Trophoblast cell (in vitro differentiated cells and primary cell): Measurements from ENCODE around the gene ATG3.

Source experiments
- DNase-seq, 2 donors: peaks; one replicate each; pipeline ENCODE4 v3.0.0-alpha.2; 2016
- H2AFZ ChIP-seq: 2 replicates; pipeline ENCODE4 v1.6.1; 2013; ENCODE audit warnings: low read length, moderate library complexity, mild to moderate bottlenecking; ENCODE audit not compliant: insufficient read depth, poor library complexity
- H2AK5ac ChIP-seq: 2 replicates; pipeline ENCODE4 v1.6.1; 2013; ENCODE audit warnings: mild to moderate bottlenecking, low read length
- H2BK120ac ChIP-seq: 2 replicates; pipeline ENCODE4 v1.6.1; 2013; ENCODE audit warnings: low read length, mild to moderate bottlenecking, moderate library complexity; ENCODE audit not compliant: insufficient read depth, poor library complexity
- H2BK12ac ChIP-seq: 2 replicates; pipeline ENCODE4 v1.6.1; 2013; ENCODE audit warnings: mild to moderate bottlenecking, low read length, moderate library complexity
- H2BK5ac ChIP-seq: 2 replicates; pipeline ENCODE4 v1.6.1; 2013; ENCODE audit warnings: low read length, low read depth, moderate library complexity, mild to moderate bottlenecking; ENCODE audit not compliant: poor library complexity
- H3K14ac ChIP-seq: 2 replicates; pipeline ENCODE4 v1.6.1; 2013; ENCODE audit warnings: mild to moderate bottlenecking, low read length
- H3K18ac ChIP-seq: 2 replicates; pipeline ENCODE4 v1.6.1; 2013; ENCODE audit warnings: mild to moderate bottlenecking, low read length
- H3K23ac ChIP-seq: 2 replicates; pipeline ENCODE4 v1.6.1; 2013; ENCODE audit warnings: low read length
- H3K27ac ChIP-seq: 2 replicates; pipeline ENCODE4 v1.5.1; 2013; ENCODE audit warnings: low read depth, mild to moderate bottlenecking, inconsistent platforms, low read length, moderate library complexity
- H3K27me3 ChIP-seq: 2 replicates; pipeline ENCODE4 v1.6.1; 2013; ENCODE audit warnings: inconsistent platforms, mild to moderate bottlenecking, low read length, moderate library complexity; ENCODE audit not compliant: insufficient read depth
- H3K36me3 ChIP-seq, 2 experiments: 1 replicate in 1 of 2; 2 replicates in 1 of 2; pipeline ENCODE4 v1.6.1; 2013; ENCODE audit warnings: low read length in 2 of 2, mild to moderate bottlenecking in 2 of 2, moderate library complexity in 1 of 2; ENCODE audit not compliant: insufficient read depth in 2 of 2, control insufficient read depth in 1 of 2
- H3K4ac ChIP-seq: 2 replicates; pipeline ENCODE4 v1.6.1; 2013; ENCODE audit warnings: low read depth, mild to moderate bottlenecking, low read length, moderate library complexity
- H3K4me1 ChIP-seq, 2 experiments: 1 replicate in 1 of 2; 2 replicates in 1 of 2; pipeline ENCODE4 v1.6.1; 2013; ENCODE audit warnings: low read length in 2 of 2, mild to moderate bottlenecking in 2 of 2, moderate library complexity in 1 of 2; ENCODE audit not compliant: insufficient read depth in 2 of 2, control insufficient read depth in 1 of 2
- H3K4me2 ChIP-seq: 2 replicates; pipeline ENCODE4 v1.6.1; 2013; ENCODE audit warnings: inconsistent platforms, mild to moderate bottlenecking, low read length, moderate library complexity
- H3K4me3 ChIP-seq: 2 replicates; pipeline ENCODE4 v1.5.1; 2013; ENCODE audit warnings: mild to moderate bottlenecking, low read depth, low read length, inconsistent platforms
- H3K79me1 ChIP-seq: one replicate; pipeline ENCODE4 v1.6.1; 2013; ENCODE audit warnings: low read length
- H3K79me2 ChIP-seq: 2 replicates; pipeline ENCODE4 v1.6.1; 2013; ENCODE audit warnings: low read length, mild to moderate bottlenecking; ENCODE audit not compliant: control insufficient read depth, insufficient read depth, poor library complexity
- H3K9ac ChIP-seq: 2 replicates; pipeline ENCODE4 v1.6.1; 2013; ENCODE audit warnings: mild to moderate bottlenecking, low read length
- H3K9me3 ChIP-seq: 2 replicates; pipeline ENCODE4 v1.6.1; 2013; ENCODE audit warnings: low read depth, mild to moderate bottlenecking, control low read depth, inconsistent platforms, low read length; ENCODE audit not compliant: insufficient read depth
- H4K12ac ChIP-seq: 2 replicates; pipeline ENCODE4 v1.6.1; 2013; ENCODE audit warnings: low read depth, mild to moderate bottlenecking, low read length, moderate library complexity
- H4K8ac ChIP-seq: 2 replicates; pipeline ENCODE4 v1.6.1; 2013; ENCODE audit warnings: low read depth, mild to moderate bottlenecking, low read length, moderate library complexity
- H4K91ac ChIP-seq: one replicate; pipeline ENCODE4 v1.6.1; 2013; ENCODE audit warnings: low read depth, mild to moderate bottlenecking, low read length, moderate library complexity
- WGBS: extraction: QIAGEN DNeasy Blood & Tissue Kit; methylation state at CpG from one replicate; pipeline ENCODE4 v1.1.7; 2013; ENCODE audit warnings: missing lambda C conversion rate; ENCODE audit not compliant: insufficient read length, insufficient coverage; ENCODE audit errors: extremely low coverage; 5-methylcytosine and 5-hydroxymethylcytosine counted together

The ATG3 gene

GRCh38 chr3:112503304-112503972 is 58.3 kb downstream of the ATG3 start:
- Histone ChIP-seq H3K9me3 (no peaks in the 10 kb centered on the region), H2BK120ac (no peak overlapping the region), H2AK5ac (no peak overlapping the region), H2BK5ac (no peak overlapping the region), H3K4ac (no peak overlapping the region), H3K18ac (no peak overlapping the region), H3K27ac (no peak overlapping the region), H3K14ac (no peak overlapping the region), H3K27me3 (no peaks in the 10 kb centered on the region), H4K8ac (no peak overlapping the region), H2BK12ac (no peak overlapping the region), H2AFZ (no peak overlapping the region), H3K23ac (no peak overlapping the region), H4K12ac (no peak overlapping the region), H3K79me1 (no peaks in the 10 kb centered on the region), H3K9ac (no peak overlapping the region), H4K91ac (no peak overlapping the region), H3K4me3 (no peak overlapping the region), H3K4me1 (no peaks in the 10 kb centered on the region), H3K79me2 (no peaks in the 10 kb centered on the region), H3K36me3 (no peaks in the 10 kb centered on the region), H3K4me2 (no peak overlapping the region)
- WGBS = no CpG with 5 or more reads among the region's 4 CpGs
- DNase-seq = no peak

- Histone ChIP-seq H3K27me3 (no peaks in the 10 kb centered on the region), H2BK5ac (no peak overlapping the region), H2AFZ (no peak overlapping the region), H3K36me3 (no peaks in the 10 kb centered on the region), H4K91ac (no peak overlapping the region), H2AK5ac (no peak overlapping the region), H3K9ac (no peak overlapping the region), H4K12ac (no peak overlapping the region), H2BK12ac (no peak overlapping the region), H3K79me1 (no peaks in the 10 kb centered on the region), H3K79me2 (no peaks in the 10 kb centered on the region), H3K27ac (no peak overlapping the region), H3K18ac (no peak overlapping the region), H2BK120ac (no peak overlapping the region), H3K4me3 (no peak overlapping the region), H3K14ac (no peak overlapping the region), H3K4me2 (no peak overlapping the region), H3K4me1 (no peaks in the 10 kb centered on the region), H3K23ac (no peak overlapping the region), H3K4ac (no peak overlapping the region), H4K8ac (no peak overlapping the region), H3K9me3 (no peaks in the 10 kb centered on the region)
- WGBS = no CpG with 5 or more reads among the region's 2 CpGs
- DNase-seq = no peak
Observed at GRCh38 chr3:112500621-112501020, 61.1 kb downstream of the ATG3 start.

GRCh38 chr3:112498914-112499711 is 62.6 kb downstream of the ATG3 start, which contains the start of gene BTLA:
BTLA (minus strand) TSS chr3:112499472; CDS start chr3:112499358, 114 bp downstream.
- H3K27ac ChIP-seq = no peak within 1 kb of the TSS
- H3K9ac ChIP-seq = no peak within 1 kb of the TSS
- H3K4ac ChIP-seq = no peak within 1 kb of the TSS
- H3K23ac ChIP-seq = no peak within 1 kb of the TSS
- no peak within 1 kb of the TSS for H4K8ac ChIP-seq
- WGBS = no CpG with 5 or more reads among the region's 12 CpGs
- no peak within 1 kb of the TSS for H2AFZ ChIP-seq
- no peak within 1 kb of the TSS for H3K4me2 ChIP-seq
- H3K4me1 ChIP-seq = no peaks in the 10 kb centered on the region
- H2BK12ac ChIP-seq = no peak within 1 kb of the TSS
- H4K12ac ChIP-seq = no peak within 1 kb of the TSS
- H4K91ac ChIP-seq = no peak within 1 kb of the TSS
- no peak within 1 kb of the TSS for H2BK5ac ChIP-seq
- DNase-seq = no peak
- H3K27me3 ChIP-seq = no peaks in the 10 kb centered on the region
- H2AK5ac ChIP-seq = no peak within 1 kb of the TSS
- no peaks in the 10 kb centered on the region for H3K9me3 ChIP-seq
- H3K36me3 ChIP-seq = no peaks in the 10 kb centered on the region
- H3K18ac ChIP-seq = no peak within 1 kb of the TSS
- H3K79me1 ChIP-seq = no peaks in the 10 kb centered on the region
- no peak within 1 kb of the TSS for H3K14ac ChIP-seq
- no peak within 1 kb of the TSS for H2BK120ac ChIP-seq
- no peak within 1 kb of the TSS for H3K4me3 ChIP-seq
- no peaks in the 10 kb centered on the region for H3K79me2 ChIP-seq

- no CpG with 5 or more reads among the region's 11 CpGs for WGBS
- Histone ChIP-seq H3K4me1 (no peaks in the 10 kb centered on the region), H3K4me2 (no peak overlapping the region), H3K14ac (no peak overlapping the region), H3K27ac (no peak overlapping the region), H3K36me3 (no peaks in the 10 kb centered on the region), H2BK120ac (no peak overlapping the region), H3K79me1 (no peaks in the 10 kb centered on the region), H2AFZ (no peak overlapping the region), H4K91ac (no peak overlapping the region), H3K4ac (no peak overlapping the region), H4K8ac (no peak overlapping the region), H2BK5ac (no peak overlapping the region), H2BK12ac (no peak overlapping the region), H3K27me3 (no peaks in the 10 kb centered on the region), H3K18ac (no peak overlapping the region), H3K23ac (no peak overlapping the region), H3K4me3 (no peak overlapping the region), H3K9me3 (no peaks in the 10 kb centered on the region), H3K79me2 (no peaks in the 10 kb centered on the region), H2AK5ac (no peak overlapping the region), H4K12ac (no peak overlapping the region), H3K9ac (no peak overlapping the region)
- DNase-seq = no peak
Observed at GRCh38 chr3:112497897-112498548, 63.7 kb downstream of the ATG3 start.
